Measurements from ENCODE around the gene POLE. TPM values are rescaled to one million over a fixed set of nuclear protein-coding genes. Genes with fewer than 3 reads are reported as not detected.

Gene POLE
- total RNA-seq, 1 donor from 2014 or later, result 10.5 TPM

- Histone ChIP-seq H3K27me3 (ENCODE audit: control insufficient read depth, insufficient read depth, low read length) (no peaks in the 10 kb centered on the region), H3K36me3 (ENCODE audit: control insufficient read depth, insufficient read depth, low read length) (peaks cover 2% of the 10 kb centered on the region), H3K4me3 (ENCODE audit: low read depth, low read length) (no peak overlapping the region)
- no peak for TF ChIP-seq CTCF (IDR thresholded peaks at IDR 0.05; ENCODE audit: insufficient read depth, low read length, severe bottlenecking)
- DNase-seq (ENCODE audit: low read depth) (no peak), FAIRE-seq (no peak)
These were observed 104.3 kb downstream of the POLE start for GRCh38 chr12:132582582-132583410.

DNA sequence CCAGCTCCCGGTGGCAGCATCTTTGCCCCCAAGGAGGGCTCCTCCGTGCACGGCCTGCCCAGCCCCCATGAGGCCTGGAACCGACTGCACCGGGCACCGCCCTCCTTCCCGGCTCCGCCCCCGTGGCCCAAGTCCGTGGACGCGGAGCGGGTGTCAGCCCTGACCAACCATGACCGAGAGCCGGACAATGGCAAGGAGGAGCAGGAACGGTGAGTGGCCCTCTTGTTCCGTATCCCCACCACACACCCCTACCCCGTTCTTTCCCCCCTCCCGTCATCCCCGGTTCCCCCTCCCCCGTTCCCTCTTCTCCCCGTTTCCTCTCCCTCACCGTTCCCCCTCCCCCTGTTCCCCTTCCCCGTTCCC, 105.1 kb downstream of the POLE start:
- Histone ChIP-seq H3K36me3 (ENCODE audit: control insufficient read depth, insufficient read depth, low read length) (peaks cover 7% of the 10 kb centered on the region), H3K27me3 (ENCODE audit: control insufficient read depth, insufficient read depth, low read length) (no peaks in the 10 kb centered on the region), H3K4me3 (ENCODE audit: low read depth, low read length) (no peak overlapping the region)
- TF ChIP-seq CTCF (IDR thresholded peaks at IDR 0.05; ENCODE audit: insufficient read depth, low read length, severe bottlenecking), result no peak
- DNase-seq (ENCODE audit: low read depth) (no peak), FAIRE-seq (no peak)

- no peak for TF ChIP-seq CTCF (IDR thresholded peaks at IDR 0.05; ENCODE audit: insufficient read depth, low read length, severe bottlenecking)
- FAIRE-seq, result no peak
- no peak for DNase-seq (ENCODE audit: low read depth)
- H3K36me3 ChIP-seq (ENCODE audit: control insufficient read depth, insufficient read depth, low read length), result peaks cover 9% of the 10 kb centered on the region
- H3K27me3 ChIP-seq (ENCODE audit: control insufficient read depth, insufficient read depth, low read length), result no peaks in the 10 kb centered on the region
- H3K4me3 ChIP-seq (ENCODE audit: low read depth, low read length), result no peak overlapping the region
These were observed 105.6 kb downstream of the POLE start for GRCh38 chr12:132581348-132582057.

- no peak for TF ChIP-seq CTCF (IDR thresholded peaks at IDR 0.05; ENCODE audit: insufficient read depth, low read length, severe bottlenecking)
- FAIRE-seq, result no peak
- peaks cover 9% of the 10 kb centered on the region for H3K36me3 ChIP-seq (ENCODE audit: control insufficient read depth, insufficient read depth, low read length)
- H3K27me3 ChIP-seq (ENCODE audit: control insufficient read depth, insufficient read depth, low read length), result no peaks in the 10 kb centered on the region
- no peak for DNase-seq (ENCODE audit: low read depth)
- no peak overlapping the region for H3K4me3 ChIP-seq (ENCODE audit: low read depth, low read length)
These were observed 106.3 kb downstream of the POLE start for GRCh38 chr12:132580701-132581292.

DNA sequence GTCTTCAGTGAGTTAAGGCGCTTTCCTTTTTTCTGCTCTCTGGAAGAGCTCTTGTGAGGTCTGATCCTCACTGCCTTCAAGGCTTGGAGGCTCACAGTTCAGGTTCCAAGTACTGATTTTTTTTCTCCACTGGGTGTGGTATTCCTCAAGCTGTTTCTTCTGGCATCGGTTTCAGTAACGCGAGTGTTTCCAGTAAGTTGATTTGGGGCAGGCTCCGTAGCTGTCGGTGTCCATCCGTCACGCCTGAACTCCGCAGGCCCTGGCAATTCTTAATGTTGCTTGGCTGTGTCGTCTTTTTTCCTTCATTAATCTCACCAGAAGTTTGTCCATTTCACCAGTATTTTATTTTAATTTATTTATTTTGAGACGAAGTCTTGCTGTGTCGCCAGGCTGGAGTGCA, 107.4 kb downstream of the POLE start:
- H3K27me3 ChIP-seq (ENCODE audit: control insufficient read depth, insufficient read depth, low read length), result no peaks in the 10 kb centered on the region
- no peak overlapping the region for H3K4me3 ChIP-seq (ENCODE audit: low read depth, low read length)
- DNase-seq (ENCODE audit: low read depth) (no peak), FAIRE-seq (no peak)
- no peak for TF ChIP-seq CTCF (IDR thresholded peaks at IDR 0.05; ENCODE audit: insufficient read depth, low read length, severe bottlenecking)
- peaks cover 14% of the 10 kb centered on the region for H3K36me3 ChIP-seq (ENCODE audit: control insufficient read depth, insufficient read depth, low read length)

All from bronchial epithelial cell (primary cell).